IMR-90 (cell line): ENCODE results near the gene YBEY.

ENCODE experiments used
- MAFK ChIP-seq: IDR thresholded peaks from 2 replicates; pipeline ENCODE4 v1.6.1; 2012; ENCODE audit warnings: low read depth, low read length, improper control_type of control experiment
- POLR2A ChIP-seq: IDR thresholded peaks from 2 replicates; pipeline ENCODE4 v1.6.1; 2012; ENCODE audit warnings: mild to moderate bottlenecking, low read depth, low read length
- RAD21 ChIP-seq: IDR thresholded peaks from 2 replicates; pipeline ENCODE4 v1.6.1; 2012; ENCODE audit warnings: low read length, improper control_type of control experiment
- RCOR1 ChIP-seq: IDR thresholded peaks from 2 replicates; pipeline ENCODE4 v1.6.1; 2012; ENCODE audit warnings: mild to moderate bottlenecking, low read length, improper control_type of control experiment; ENCODE audit not compliant: insufficient replicate concordance
- TF ChIP-seq, protein P1 (sequence below): conservative IDR thresholded peaks from 2 replicates; pipeline ENCODE4 v1.5.1; 2012; ENCODE audit warnings: mild to moderate bottlenecking, low read depth, low read length, improper control_type of control experiment

DNA sequence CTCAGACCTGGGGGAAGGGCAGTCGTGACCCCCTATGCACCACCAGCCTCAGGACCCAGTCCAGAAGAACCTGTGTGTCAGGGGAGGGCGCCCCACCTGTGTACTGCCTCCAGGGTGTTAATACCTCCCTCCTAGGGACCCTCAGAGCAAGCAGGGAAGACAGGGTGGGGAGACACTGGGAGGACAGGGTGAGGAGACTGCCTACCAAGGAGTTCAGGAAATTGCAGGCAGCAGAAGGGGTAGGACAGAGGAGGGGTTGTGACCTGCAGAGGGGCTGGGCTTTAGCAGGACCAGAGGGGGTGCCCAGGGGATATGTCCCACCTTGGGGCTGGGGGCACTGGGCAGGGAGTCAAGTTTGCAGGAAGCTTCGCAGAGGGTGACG, 32.3 kb downstream of the YBEY start:
- TF ChIP-seq POLR2A (no peak), RAD21 (no peak), MAFK (no peak), RCOR1 (no peak)
- TF ChIP-seq, protein P1, sequence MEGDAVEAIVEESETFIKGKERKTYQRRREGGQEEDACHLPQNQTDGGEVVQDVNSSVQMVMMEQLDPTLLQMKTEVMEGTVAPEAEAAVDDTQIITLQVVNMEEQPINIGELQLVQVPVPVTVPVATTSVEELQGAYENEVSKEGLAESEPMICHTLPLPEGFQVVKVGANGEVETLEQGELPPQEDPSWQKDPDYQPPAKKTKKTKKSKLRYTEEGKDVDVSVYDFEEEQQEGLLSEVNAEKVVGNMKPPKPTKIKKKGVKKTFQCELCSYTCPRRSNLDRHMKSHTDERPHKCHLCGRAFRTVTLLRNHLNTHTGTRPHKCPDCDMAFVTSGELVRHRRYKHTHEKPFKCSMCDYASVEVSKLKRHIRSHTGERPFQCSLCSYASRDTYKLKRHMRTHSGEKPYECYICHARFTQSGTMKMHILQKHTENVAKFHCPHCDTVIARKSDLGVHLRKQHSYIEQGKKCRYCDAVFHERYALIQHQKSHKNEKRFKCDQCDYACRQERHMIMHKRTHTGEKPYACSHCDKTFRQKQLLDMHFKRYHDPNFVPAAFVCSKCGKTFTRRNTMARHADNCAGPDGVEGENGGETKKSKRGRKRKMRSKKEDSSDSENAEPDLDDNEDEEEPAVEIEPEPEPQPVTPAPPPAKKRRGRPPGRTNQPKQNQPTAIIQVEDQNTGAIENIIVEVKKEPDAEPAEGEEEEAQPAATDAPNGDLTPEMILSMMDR = no peak
